ENCODE measurements around the gene SNX30.

The SNX30 gene

GRCh38 chr9:112783551-112783954, 33.0 kb downstream of the SNX30 start:
- no peak for DNase-seq (ENCODE audit: low spot score)

DNA sequence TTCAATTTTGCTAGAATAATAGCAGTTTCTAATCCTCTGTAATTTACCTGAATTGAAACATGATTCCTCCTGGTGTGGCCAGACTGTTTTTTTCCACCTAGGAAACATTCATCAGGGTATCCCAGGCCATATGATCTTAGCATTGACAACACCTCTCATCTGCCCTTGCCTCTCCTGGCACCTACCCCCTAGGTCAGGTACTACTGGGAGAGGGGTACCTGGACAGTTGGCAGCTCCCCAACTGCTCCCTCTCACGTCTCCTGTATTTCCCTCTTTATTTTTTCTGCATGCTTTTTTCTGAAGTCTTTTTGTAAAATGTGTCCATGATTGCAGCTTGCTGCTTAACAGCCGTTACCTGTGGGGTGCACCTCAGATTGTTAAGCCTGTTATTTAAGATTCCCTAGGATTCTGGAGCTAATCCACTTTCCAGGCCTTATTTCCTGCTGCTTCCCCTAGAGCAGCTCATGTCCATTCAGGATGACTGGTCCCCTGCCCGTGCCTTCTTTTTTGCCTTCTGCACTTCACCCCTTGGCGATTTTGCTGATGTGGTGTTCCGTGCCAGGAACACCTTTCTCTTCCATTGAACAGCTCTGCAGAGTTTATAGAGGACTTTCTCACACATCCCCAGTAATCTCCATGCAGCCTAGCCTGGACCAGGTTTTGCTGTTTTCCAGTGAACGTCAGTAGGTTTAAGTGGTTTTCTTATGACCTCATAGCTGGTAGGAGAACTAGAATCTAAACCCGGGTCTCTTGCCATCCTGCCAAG, 33.6 kb downstream of the SNX30 start:
- no peak for DNase-seq (ENCODE audit: low spot score)

- no peak for DNase-seq (ENCODE audit: low spot score)
Observed at GRCh38 chr9:112785986-112786385, 35.4 kb downstream of the SNX30 start.

DNA sequence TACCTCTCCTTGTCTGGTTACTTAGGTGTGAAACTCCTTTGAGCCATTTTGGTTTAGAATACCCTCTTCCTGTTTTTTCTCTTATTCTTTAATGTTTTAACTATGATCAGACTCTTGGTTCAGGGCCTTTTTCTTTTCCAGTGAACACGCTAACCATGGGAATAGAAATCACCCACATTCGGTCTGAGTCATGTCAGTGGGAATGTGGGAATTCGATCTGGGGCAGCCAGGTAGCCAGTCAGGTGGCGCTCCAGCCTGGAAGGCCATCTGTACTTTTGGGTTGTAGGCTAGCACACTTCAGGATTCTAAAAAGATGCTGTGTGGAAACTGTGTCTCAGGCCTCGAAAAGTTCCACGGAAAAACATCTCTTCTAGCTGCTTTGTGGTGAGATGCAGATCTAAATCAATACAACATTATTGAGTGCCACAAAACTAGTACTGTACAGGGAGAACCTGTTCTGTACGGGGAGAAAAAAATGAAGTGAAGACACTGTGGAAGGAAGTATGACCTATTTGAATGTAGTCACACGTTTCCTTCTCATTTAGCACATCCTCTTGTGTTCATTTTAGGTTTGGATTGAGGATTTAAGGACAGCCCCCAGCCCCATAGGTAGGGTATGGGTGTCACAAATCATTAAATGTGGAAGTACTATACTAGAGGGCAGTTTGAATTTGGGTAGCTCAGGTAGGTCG, 36.4 kb downstream of the SNX30 start:
- no peak for DNase-seq (ENCODE audit: low spot score)

DNA sequence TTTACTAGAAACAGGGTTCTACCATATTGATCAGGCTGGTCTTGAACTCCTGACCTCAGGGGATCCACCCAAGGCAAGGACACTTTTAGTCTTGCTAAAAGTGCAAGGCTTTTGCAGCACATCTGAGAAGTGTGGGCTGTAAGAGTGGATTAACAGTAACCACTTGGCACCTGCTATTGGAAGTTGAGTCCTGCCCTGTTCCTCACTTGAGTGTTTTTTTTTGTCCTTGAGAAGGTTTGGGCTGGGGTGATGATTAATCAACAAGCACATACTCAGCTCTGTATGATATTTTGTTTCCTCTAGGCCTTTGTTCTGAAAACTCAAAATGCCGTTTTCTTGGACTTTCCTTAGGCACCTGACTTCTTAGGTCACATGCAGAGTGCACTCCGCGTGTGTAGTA, 37.4 kb downstream of the SNX30 start:
- DNase-seq (ENCODE audit: low spot score), result no peak

DNA sequence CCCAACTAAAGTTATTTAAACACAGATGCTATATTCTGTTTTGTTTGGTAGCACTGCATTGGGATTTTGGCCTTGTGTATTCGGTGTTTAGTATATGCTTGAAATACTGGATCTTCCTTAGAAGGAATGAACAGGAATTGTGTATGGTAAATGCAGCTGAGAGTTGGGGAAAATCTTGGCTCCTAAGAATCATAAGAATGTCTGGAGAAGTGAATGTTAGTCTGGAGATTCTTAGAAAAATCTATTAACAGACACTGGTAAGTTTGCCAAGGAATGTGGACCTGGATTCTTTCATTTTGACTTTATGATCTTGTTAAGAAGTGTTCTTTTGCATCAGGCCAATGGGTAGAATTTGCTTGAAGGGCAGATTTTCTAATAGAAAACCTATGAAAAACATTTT, 38.9 kb downstream of the SNX30 start:
- no peak for DNase-seq (ENCODE audit: low spot score)

GRCh38 chr9:112789891-112790774, 39.6 kb downstream of the SNX30 start:
- no peak for DNase-seq (ENCODE audit: low spot score)

DNA sequence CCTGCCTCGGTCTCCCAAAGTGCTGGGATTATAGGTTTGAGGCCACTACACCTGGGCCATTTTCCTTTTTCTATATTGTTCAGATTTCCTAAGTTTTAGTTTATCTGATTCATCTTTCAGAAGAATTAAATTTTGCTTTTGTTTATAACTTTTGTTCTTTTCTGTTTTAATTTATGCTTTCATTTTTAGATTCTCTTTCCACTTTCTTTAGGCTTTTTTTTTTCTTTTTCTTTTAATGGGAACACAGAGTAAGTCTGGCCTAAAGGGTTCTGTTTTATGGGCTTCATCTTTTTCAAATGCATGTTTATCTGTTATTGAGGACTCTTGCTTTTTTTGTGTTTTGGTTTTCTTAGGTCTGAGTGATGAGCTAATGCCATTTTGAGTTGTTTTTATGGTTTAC, 42.1 kb downstream of the SNX30 start:
- DNase-seq (ENCODE audit: low spot score), result no peak

- no peak for DNase-seq (ENCODE audit: low spot score)
Observed at GRCh38 chr9:112793213-112793810, 42.8 kb downstream of the SNX30 start.

GRCh38 chr9:112794731-112795130, 44.2 kb downstream of the SNX30 start:
- DNase-seq (ENCODE audit: low spot score), result no peak

DNA sequence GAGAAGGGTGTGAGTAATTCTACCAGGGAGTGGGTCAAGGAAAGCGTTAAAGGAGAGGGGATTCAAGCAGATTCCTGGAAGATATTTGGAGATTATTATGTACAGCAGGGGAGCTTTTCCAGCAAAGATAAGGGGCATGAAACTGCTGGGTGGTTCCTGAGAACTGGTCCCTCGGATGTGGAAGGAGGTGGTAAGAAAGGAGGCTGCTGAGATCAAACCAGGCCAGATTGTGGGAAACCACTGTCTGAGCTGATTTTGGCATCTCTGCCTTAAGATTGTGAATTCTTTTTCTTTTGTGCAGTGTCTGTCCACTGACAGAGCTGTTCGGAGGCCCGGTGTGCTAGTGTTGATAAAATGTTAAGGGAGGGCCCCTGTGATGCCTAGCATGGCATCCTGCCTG, 45.4 kb downstream of the SNX30 start:
- no peak for DNase-seq (ENCODE audit: low spot score)

DNA sequence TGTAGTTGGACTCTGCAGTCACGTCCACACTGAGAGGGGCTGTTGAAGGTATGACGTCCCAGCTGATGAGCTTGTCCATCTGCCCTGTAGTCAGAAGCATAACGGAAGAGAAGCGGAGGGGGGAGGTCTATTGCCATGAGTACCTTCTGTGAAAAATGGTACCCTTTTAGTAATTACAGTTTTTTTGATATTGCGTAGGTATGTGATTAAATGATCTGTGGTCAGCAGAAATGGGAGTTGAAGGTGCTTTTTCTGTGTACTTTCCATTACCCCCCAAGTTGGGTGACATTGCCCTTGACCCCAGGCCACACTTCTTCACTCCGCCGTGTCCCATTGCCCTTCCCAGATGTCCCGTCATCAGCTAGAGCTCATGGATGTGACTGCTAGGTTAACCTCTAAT, 45.9 kb downstream of the SNX30 start:
- no peak for DNase-seq (ENCODE audit: low spot score)

GRCh38 chr9:112809351-112809848, 58.8 kb downstream of the SNX30 start:
- DNase-seq (ENCODE audit: low spot score), result no peak

DNA sequence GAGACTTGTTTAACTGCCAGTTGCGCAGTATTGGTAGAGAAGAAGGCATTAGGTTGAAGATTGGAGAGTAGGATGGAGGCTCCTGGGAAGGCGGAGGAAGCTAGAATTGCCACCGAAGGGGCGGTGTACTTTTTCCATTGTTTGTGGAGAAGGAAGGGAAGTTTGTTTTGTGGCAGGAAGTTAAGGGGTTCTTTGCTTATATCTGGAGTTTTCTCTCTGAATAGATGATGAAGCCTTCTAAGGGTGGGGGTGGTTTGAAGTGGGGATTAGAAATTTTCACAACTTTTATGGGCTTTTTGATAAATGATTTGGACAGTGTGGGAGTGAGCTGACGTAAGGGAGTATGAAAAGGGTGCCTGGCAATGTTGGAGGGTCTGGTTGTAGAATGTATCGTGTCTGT, 59.3 kb downstream of the SNX30 start:
- DNase-seq (ENCODE audit: low spot score), result no peak

DNA sequence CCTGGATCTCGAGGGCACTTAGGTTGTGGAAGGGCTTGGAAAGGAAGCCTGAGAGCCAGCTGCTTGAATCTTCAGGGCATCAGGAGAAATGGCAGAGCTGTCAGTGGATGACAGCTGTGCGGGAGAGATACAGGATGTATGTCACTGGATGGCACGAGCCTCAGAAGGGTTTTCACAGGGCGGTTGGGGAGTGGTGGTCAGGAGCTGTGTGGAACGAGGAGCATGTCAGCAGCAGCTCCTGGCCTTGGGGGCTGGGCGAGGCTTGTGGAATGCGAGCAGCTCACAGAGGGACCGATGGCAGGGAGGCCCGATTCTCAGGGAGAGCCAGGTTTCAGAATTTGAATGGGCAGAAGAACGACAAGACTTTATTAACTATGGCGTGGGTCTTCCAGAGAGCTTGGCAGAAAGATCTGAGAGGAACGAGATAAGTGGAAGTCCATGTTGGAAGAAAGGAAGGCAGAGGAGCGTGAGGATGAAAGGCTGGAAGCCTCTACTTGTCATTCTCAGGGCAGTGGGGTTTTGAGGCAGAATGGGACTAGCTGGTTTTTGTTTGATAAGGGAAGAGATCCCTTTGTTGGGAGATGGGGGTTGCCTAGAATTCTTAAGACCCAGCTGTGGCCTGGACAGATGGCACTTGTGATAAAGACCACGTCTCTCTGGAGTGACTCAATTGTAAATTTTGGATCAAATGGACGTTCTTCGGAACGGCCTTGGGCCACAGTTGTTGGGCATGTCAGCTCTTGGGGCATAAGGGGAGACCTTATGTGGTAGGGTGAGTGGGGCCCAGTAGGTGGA, 60.3 kb downstream of the SNX30 start:
- DNase-seq (ENCODE audit: low spot score), result no peak

GRCh38 chr9:112811518-112811917, 61.0 kb downstream of the SNX30 start:
- no peak for DNase-seq (ENCODE audit: low spot score)

- DNase-seq (ENCODE audit: low spot score), result no peak
Observed at GRCh38 chr9:112815868-112816267, 65.3 kb downstream of the SNX30 start.

- DNase-seq (ENCODE audit: low spot score), result no peak
Observed at GRCh38 chr9:112817860-112818203, 67.3 kb downstream of the SNX30 start.

DNA sequence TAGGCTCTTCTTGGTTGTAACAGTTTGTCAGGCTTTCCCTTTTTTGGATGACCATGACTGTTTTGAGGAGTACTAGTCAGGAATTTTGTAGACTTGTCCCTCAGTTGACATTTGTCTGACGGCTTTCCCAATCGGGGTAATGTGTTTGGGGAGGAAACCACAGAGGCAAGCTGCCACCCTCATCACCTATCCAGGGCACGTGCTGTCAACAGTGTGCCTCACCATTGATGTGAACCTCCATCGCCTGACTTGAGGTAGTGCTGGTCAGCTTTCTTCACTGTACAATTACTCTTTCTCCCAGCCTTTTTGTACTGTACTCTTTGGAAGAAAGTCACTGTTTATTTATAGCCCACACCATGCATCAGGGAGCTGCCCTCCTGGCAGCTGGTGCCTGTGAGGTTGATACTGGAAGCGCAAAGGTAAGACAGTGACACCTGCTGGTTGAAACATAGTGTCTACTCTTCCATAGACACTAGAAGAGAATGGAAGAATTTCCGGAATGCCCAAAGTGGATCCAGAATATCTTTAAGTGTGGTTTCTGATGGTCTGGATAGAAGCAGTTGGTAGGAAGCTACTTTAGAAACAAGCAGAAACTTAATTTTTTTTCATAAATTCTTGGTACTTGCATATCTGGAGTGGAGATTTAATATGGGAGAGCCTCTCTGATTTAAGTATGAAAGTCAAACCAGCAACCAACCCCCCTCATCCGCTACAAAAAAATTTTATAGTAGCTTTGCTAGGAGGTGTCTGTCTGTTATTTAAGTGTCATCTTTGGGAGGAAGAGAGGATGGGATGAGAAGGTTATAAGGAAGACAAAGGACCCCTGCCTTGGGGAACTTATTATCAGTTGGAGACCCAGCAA, 69.3 kb downstream of the SNX30 start:
- no peak for DNase-seq (ENCODE audit: low spot score)

DNA sequence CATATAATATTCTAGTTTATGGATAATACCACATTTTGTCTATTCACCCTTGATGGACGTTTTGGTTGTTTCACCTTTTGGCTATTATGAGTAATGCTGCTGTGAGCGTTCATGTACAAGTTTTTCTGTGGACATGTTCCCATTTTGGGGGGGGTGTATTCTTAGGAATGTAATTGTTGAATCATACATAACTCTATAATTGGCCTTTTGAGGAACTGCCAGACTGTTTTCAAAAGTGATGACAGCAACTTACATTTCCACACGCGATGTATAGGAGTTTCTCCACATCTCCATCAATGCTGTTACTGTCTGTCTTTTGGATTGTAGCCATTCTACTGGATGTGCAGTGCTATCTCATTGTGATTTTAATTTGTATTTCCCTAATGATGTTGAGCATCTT, 70.3 kb downstream of the SNX30 start:
- no peak for DNase-seq (ENCODE audit: low spot score)
